ENCODE data around the gene PECR.
"Not testable (repeated sequence)": the region's sequence is repeated elsewhere in the genome, so short reads cannot be mapped to it uniquely, and the experiment has no call there.

Gene PECR

DNA sequence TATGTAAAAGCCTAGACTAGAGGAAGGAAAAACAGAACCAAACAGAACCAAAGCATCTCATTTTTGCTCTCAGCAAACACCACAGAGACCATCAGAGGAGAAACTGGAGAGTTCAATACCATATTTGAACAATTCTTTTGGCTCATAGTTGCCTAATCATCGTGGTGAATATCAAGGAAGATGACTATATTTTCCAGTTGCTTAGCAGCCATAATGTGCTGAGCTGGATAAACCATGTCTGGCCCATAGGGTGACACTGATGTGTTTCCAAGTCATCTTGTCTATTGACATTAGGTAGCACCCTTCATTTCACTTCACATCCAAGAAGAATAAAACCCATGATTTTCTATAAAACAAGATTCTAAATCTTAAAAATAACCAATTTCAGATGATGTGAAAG lies 21.6 kb upstream of the PECR start:
- no peak for DNase-seq

GRCh38 chr2:216101109-216101508 lies 19.5 kb upstream of the PECR start:
- no peak for DNase-seq

DNA sequence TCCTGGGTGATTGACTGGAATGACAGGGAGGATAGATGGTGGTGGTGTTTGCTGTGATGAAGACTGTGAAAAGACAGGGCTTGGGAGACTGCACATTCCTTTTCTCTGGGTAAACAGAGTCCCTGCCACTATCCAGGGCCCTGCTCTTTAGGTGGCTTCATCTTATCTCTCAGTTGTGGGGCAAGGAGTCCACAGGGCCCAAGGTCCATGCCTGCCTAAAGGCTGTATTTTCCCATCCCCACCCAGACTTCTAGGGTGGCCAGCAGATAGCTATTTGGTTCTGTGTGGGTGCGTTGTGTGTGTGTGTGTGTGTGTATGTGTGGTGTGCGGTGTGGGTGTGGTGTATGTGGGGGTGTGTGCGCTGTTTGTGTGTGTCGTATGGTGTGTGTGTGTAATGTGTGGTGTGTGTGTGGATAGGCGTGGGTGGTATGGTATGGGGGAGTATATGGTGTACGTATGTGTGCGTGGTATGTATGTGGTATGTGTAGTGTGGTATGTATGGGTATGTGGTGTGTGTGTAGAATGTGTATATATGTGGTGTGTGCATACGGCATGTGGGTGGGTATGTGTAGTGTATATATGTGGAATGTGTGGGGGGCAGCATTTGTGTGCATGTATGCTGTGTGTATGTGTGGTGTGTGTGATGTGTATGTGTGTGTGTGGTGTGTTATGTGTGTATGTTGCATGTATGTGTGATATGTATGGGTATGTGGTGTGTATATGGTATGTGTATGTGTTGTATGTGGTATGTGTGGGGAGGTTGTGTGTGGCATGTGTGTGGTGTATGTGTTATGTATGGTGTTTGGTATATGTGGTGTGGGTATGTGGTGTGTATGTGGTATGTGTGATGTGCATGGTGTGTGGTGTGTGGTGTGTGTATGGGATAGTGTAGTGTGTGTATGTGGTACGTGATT lies 17.1 kb upstream of the PECR start:
- no peak for DNase-seq

DNA sequence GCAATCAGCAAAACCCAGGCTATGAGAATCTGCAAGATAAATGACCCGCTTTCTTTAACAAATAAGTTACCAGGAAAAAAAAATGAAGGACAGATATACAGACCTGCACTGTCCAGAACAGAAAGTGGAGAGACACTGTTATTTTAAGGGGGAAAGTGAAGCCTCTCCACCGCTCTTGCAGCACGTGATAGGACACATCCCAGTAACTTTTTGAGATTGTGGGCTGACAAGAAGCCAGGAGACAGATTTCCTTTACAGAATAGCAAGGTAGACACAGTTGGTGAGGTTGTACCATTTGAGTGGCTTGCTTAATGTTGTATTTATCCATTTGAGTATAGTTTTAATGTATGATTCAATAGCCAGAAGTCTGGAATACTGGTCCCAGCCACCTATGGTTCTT lies 13.1 kb upstream of the PECR start:
- DNase-seq = no peak

- DNase-seq = no peak
These were observed 11.0 kb upstream of the PECR start for GRCh38 chr2:216092646-216093045.

DNA sequence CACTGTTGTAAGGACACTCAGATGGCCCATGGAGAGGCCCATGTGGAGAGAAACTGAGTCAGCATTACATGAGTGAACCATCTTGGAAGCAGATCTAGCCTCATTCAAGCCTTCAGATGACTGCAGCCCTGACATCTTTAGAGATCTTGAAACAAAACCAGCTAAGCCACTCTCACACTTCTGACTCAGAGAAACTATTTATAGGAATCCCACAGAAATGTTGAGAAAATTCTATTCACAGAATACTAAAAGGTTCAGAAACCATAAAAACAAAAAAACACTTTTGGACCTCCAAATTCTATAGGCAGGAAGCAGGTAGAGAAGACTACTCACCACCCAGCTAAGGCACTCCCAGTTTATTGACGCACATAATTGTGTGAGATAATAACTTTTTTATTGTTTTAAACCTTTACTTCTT lies 8.8 kb upstream of the PECR start:
- DNase-seq = no peak

DNA sequence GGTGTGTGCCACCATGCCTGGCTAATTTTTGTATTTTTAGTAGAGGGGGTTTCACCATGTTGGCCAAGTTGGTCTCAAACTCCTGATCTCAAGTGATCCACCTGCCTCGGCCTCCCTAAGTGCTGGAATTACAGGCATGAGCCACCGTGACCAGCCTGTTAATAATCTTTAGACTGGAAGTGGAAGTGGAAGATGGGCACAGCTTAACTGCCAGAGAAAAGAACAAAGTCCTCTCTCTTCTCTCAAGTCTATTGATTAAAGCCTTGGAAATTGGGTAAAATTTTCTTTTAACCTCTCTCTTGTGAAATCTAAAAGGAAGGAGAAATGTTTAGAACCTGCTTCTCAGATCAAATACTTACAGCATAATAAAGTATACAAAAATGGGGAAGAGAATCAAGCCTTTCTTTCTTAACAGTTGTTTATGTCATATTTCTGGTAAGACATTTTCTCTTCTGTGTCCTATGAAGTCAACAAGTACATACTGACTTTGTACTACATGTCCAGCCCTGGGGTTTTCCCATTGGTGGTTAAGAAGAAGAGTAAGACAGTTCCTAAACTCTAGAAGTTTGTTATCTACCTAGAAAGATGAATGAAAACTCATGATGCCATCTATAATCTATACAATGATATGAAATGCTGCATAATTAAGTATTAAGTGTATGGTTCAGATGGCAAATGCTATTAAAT lies 4.7 kb upstream of the PECR start:
- no peak for DNase-seq

DNA sequence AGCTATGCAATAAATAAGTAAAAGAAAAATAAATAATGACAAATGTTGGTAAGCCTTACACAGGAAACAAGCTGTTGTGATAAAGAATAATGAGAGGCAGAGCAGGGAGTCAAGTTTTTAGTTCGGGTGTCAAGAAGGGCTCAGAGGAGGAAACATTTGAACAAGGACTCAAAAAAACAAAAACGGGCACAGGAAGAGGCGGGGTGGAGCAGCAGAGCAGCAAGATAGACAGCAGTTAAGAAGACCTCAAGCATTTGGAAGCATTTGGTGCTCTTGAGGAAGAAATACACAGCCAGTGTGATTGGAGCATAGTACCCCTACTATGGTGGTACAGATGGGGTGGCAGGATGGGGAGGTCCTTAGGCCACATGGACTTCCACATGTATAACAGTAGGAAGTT lies 2.9 kb upstream of the PECR start:
- DNase-seq = no peak

DNA sequence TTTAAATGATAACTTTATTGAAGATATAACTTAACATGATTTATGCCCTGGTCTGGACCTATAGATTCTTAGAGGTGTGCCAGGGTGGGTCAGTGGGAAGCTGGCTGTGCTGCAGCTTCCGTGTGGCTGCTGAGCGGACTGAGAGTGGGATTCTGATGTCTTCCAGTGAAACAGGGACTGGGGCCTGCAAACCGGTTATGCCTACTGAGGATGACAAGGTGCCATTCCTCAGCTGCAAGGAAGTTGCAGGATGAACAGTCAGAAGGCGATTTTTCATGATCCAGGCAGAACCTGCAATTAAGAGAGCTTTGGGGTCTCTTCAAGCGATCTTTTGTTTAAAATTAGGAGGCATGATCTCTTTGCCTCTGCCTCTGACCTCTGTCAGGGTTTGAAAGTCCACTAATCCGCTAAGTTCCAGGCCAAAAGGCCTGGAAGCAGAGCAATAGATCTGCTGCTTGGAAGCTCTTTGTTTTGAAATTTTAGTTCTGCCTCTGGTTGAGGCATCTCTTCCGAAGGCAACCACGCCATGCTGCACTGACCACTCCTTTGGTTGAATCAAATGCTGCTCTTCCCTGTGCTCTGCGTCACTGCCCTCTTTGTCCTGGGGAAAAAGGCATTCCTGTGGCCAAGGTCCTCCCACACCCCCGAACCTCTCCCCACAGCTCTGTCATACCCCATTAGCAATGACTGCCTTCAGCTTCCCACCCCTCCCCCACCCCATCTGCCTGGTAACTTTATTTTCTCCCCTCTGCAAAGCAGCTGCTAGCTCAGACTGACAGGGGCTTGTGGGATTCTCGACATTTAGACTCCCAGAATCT lies 2.1 kb upstream of the PECR start:
- no peak for DNase-seq

GRCh38 chr2:216082805-216083204 lies 1.2 kb upstream of the PECR start:
- peak; percentile 30 for DNase-seq

- DNase-seq = peak; percentile 11
These were observed 605 bp upstream of the PECR start for GRCh38 chr2:216082117-216082711.

DNA sequence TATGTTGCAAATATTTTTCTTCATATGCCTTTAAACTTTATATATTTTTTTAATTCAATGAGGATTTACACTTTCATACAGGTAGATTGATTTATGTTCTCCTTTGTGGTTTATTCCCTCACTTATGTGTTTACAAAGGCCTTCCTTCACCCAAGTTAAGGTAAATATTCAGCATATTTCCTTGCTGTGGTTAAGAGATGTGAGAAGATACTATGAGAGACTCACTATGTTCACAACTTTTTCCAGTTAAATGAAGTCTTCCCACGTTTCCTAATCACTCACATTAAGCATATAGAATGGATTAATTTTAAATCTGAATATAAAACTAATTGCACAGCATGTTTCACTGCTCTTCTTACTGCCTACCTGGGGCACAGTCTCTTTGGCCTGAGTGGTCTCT lies 597 bp downstream of the PECR start:
- DNase-seq = no peak

- DNase-seq = not testable (repeated sequence)
These were observed 1.6 kb downstream of the PECR start for GRCh38 chr2:216080048-216080447.

GRCh38 chr2:216078776-216079175 lies 2.8 kb downstream of the PECR start:
- no peak for DNase-seq

DNA sequence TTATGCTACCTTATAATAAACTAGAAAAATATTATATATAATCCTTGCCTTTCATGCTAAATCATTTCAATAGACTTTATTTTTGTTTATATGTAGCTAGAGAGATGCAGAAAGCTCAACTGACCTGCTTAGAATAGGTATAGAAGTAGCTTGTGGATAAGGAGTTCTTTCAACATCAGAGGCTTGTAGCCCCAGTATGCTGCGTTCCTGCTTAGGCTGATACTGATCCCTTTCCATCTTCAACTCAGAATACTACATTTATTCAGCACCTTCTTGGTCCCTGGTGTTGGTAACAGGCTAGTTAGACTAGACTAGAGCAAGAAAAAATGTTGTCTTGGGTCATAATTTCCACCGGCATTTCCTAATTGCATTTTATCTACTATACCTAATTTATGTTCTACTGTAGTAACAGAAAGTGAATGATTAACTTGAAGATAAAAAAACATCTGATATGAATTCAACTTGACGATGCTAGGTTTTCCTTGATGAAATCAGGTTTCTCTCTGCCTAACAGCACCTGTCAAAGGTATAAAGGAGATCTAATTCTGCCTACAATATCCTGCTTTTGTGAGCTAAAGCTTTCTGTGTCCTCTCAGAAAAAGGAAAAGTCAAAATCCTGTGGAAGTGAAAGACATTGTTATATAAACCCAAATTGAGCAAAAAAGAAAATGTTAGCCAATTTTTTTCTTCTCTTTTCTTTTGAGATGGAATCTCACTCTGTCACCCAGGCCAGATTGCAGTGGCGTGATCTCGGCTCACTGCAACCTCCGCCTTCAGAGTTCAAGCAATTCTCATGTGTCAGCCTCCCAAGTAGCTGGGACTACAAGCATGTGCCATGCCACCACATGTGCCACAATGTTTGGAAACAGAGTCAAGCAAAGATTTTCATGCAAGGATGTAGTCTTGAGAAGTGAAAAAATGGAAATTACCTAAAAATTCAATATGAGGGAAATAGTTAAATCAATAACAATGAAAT lies 5.8 kb downstream of the PECR start:
- DNase-seq = no peak

- DNase-seq = no peak
These were observed 6.8 kb downstream of the PECR start for GRCh38 chr2:216074794-216075193.

DNA sequence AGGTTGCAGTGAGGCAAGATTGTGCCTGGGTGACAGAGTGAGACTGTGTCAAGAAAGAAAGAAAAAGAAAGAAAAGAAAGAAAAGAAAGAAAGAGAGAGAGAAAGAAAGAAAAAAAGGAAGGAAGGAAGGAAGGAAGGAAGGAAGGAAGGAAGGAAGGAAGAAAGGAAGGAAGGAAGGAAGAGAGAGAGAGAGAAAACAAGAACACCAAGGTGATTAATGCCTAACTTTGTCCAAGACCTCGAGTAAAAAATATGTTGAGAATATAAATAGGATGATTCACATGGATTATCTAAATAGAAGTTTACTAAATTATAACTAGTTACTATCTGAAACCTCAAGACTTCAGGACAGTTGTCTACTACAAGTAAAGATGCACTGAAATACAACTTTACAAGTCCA lies 7.2 kb downstream of the PECR start:
- DNase-seq = no peak

- no peak for DNase-seq
These were observed 7.8 kb downstream of the PECR start for GRCh38 chr2:216073773-216074172.

DNA sequence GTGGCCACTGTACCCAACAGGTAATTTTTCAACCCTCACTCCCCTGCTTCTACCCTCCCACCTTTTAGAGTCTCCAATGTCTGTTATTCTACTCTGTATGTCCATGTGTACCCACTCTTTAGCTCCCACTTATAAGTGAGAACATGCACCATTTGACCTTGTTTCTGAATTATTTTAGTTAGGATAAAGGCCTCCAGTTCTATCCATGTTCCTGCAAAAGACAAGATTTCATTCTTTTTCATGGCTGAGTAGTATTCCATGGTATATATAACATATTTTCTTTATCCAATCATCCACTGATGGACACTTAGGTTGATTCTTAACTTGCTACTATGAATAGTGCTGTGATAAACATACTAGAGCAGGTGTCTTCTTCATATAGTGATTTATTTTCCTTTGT lies 9.1 kb downstream of the PECR start:
- DNase-seq = no peak

DNA sequence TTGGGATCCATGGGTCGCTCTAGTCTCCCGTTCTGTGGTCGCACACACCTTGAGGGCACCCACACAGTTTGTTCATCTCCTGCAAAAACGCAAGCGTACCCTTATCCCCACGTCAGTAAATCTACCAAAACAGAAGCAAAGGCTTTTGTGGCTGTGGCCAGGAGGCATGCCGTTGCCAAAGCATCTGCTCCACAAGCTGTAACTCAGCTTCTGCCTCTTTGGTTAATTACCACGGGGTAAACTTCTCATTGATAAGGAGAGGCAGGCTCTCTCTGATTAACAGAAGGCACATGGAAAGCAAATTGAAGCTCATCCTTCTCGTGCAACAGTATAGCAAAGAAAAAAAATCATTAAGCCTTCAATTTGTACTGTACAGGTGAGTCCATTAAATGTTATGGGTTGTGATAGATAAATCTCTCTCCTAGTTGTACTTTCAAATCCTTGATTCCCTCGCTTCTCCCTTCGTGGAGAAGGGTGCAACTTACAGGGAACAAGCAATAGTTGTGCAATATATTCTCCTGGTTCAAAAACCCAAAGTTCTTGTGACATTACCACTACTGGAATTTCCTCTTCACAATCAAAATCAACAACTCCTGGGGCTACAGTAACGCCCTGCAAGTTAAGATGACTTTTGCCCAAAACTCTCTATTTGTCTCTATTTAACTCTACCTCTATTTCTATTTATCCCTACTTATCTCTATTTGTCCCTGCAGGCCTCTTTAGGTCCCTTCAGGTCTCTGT lies 10.3 kb downstream of the PECR start:
- DNase-seq = no peak

- DNase-seq = no peak
These were observed 11.4 kb downstream of the PECR start for GRCh38 chr2:216070195-216070594.
